ENCODE results near the gene UAP1L1.
"Not testable (repeated sequence)": the region's sequence is repeated elsewhere in the genome, so short reads cannot be mapped to it uniquely, and the experiment has no call there.

Gene UAP1L1
- total RNA-seq = 27.0 reads per million, percentile 54 among the genes with 10 or more reads in this experiment

GRCh38 chr9:137077010-137077747 lies at the start of gene UAP1L1:
Gene UAP1L1, plus strand, starts transcription at chr9:137077517. Its CDS starts 16 bp downstream, at chr9:137077533.
- DNase-seq = peak; percentile 38

GRCh38 chr9:137028263-137029057 lies 48.9 kb upstream of the UAP1L1 start:
- peak; percentile 60 for DNase-seq

- peak; percentile 68 for DNase-seq
Measured at GRCh38 chr9:137029058-137029936, 48.0 kb upstream of the UAP1L1 start.

GRCh38 chr9:137030006-137030405 lies 47.3 kb upstream of the UAP1L1 start:
- no peak for DNase-seq

GRCh38 chr9:137030538-137031527 lies 46.5 kb upstream of the UAP1L1 start:
- no peak for DNase-seq

GRCh38 chr9:137031904-137032640 lies 45.2 kb upstream of the UAP1L1 start, which contains the start of gene FUT7:
Gene FUT7, minus strand, starts transcription at chr9:137032088. Its CDS starts 97 bp downstream, at chr9:137031991.
- DNase-seq = no peak

GRCh38 chr9:137032858-137033257 lies 44.5 kb upstream of the UAP1L1 start:
- no peak for DNase-seq

- DNase-seq = not testable (repeated sequence)
Measured at GRCh38 chr9:137033481-137033880, 43.8 kb upstream of the UAP1L1 start.

- DNase-seq = no peak
Measured at GRCh38 chr9:137034039-137034708, 43.1 kb upstream of the UAP1L1 start.

- DNase-seq = peak; percentile 83
Measured at GRCh38 chr9:137034709-137035506, 42.4 kb upstream of the UAP1L1 start.

GRCh38 chr9:137035507-137035834 lies 41.8 kb upstream of the UAP1L1 start:
- DNase-seq = no peak

GRCh38 chr9:137035937-137036336 lies 41.4 kb upstream of the UAP1L1 start:
- DNase-seq = no peak

GRCh38 chr9:137037035-137037434 lies 40.3 kb upstream of the UAP1L1 start:
- no peak for DNase-seq

- no peak for DNase-seq
Measured at GRCh38 chr9:137037483-137037882, 39.8 kb upstream of the UAP1L1 start.

- no peak for DNase-seq
Measured at GRCh38 chr9:137038916-137039315, 38.4 kb upstream of the UAP1L1 start.

- DNase-seq = no peak
Measured at GRCh38 chr9:137039611-137040366, 37.5 kb upstream of the UAP1L1 start.

GRCh38 chr9:137040568-137040967 lies 36.7 kb upstream of the UAP1L1 start:
- no peak for DNase-seq

- DNase-seq = no peak
Measured at GRCh38 chr9:137041124-137041523, 36.2 kb upstream of the UAP1L1 start.

Measured in effector CD4-positive, alpha-beta T cell (primary cell).